ENCODE data around the gene ARV1.
"Not testable (repeated sequence)": the region's sequence is repeated elsewhere in the genome, so short reads cannot be mapped to it uniquely, and the experiment has no call there.

ARV1 gene

DNA sequence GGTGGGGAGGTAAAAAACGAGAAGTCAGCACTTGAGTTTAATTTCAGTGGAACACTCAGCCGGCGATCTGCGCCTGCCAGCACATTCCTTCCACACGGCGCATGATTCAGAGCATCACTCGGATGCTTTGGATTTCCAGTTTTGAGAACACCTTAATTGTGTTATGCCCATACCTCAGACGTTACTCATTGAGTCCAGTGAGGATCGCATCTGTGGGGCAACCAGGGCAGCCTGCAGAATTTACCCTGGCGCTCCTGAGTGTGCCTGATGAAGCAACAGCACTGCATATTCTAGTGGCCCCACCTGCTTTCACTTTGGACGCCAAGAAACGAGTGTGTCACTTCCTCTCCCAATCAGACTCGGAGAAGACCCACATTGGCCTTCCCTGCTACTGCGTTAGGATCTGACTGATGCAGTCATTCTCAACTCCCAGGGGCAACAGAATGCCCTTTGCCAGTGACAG, 41.3 kb downstream of the ARV1 start:
- no peak for DNase-seq

DNA sequence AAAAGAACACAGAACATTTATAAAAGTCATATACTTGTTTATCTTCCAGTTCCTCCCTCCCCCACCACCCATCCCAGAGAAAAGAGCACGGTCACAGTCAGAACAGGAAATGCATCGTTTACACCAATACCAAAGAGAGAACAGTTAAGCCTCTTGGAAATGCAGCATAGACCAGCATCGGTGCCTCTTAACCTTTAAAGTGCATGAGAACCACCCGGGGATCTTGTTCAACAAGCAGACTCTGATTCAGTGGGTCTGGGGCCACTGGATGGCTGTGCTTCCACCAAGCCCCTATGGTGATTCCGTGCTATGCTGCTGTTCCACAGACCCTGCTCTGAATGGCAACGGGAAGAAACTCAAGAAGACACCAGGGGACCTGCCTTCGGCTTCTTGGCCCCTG, 41.9 kb downstream of the ARV1 start:
- DNase-seq: no peak

DNA sequence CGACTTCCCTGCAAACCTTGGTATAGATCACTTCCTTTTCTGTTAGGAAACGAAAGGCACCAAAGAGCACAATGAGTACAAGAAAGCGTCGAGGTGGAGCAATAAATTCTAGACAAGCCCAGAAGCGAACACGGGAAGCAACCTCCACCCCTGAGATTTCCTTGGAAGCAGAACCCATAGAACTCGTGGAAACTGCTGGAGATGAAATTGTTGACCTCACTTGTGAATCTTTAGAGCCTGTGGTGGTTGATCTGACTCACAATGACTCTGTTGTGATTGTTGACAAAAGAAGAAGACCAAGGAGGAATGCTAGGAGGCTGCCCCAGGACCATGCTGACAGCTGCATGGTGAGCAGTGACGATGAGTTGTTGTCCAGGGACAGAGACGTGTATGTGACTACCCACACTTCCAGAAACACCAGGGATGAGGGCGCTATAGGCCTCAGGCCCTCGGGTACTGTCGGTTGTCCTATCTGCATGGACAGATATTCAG, 42.7 kb downstream of the ARV1 start:
- no peak for DNase-seq

GRCh38 chr1:231022543-231022942, 43.6 kb downstream of the ARV1 start:
- not testable (repeated sequence) for DNase-seq

GRCh38 chr1:231023150-231023549, 44.3 kb downstream of the ARV1 start:
- DNase-seq: no peak

DNA sequence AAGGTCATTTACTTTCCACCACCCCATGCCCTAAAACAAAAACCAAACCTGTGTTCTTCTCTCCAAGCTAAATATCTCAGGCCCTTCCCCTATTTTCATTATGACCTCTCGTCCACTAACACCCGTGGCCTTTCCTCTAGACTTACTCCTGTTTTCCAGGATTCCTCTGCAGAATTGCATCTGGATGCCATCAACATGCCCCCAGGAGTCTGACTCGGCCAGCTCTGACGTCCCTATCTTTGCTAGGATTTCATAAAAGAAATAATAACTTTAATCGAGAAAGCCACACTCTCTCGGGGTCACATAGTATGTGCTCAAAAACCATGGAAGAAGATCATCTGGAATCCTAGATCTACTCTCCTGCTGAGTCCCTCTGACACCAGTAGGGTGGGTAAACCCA, 47.7 kb downstream of the ARV1 start:
- DNase-seq: no peak

DNA sequence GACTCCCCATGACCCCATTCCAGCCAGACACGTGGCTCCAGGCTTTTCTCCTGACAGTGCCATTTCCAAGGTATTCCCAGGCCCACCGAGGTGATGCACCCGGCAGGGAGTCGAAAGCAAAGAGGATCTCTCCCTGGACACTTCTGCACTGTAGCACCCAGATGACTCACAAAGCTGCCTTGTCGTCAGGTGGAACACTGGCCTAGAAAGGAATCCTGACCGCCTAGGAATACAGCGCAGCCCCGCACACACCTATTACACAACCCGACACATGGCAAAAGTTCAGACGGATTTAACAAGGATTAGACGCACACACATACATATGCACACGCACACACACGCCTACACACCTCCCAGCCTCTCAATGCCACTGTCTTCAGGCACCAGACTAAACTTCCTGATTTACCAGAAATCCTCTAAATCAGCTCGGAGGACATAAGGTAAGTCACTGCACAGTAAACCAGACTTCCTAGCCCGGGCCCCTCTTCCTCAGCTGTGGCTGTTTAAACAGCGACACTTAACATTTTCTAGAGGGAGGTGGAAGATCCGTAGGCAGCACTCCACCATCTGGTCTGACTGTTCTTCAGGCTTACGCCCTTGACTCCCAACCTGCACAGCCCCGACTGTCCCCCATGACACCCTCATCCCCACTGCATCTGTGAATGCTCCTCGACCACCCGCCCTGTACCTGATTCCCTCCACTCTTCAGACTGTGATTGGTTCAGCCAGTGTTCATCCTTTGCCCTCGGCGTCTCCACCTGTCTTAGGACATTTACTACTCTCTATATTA, 48.4 kb downstream of the ARV1 start:
- no peak for DNase-seq

DNA sequence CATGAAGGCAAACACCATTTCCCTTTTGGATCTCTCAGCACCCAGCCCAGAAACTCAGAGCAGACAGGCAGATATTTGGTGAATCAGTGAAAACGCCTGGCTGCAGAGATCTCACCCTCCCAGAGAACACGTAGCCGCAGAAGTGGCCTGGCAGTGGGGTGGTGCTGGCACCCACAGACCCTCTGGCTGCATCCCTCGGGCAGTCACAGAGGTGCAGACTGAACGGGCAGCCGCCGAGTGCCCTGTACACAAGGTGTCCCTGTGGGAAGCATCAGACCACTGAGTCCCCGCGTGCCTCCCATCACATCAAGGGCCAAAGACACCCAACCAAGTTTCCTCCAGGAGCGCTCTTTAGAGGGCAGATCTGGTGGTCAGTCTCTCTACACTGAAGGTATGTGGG, 49.1 kb downstream of the ARV1 start:
- no peak for DNase-seq

- no peak for DNase-seq
Observed at GRCh38 chr1:231028682-231029081, 49.8 kb downstream of the ARV1 start.

GRCh38 chr1:231029247-231029646, 50.4 kb downstream of the ARV1 start:
- not testable (repeated sequence) for DNase-seq

GRCh38 chr1:231029841-231030240, 50.9 kb downstream of the ARV1 start:
- no peak for DNase-seq

- DNase-seq: no peak
Observed at GRCh38 chr1:231032963-231033362, 54.1 kb downstream of the ARV1 start.

DNA sequence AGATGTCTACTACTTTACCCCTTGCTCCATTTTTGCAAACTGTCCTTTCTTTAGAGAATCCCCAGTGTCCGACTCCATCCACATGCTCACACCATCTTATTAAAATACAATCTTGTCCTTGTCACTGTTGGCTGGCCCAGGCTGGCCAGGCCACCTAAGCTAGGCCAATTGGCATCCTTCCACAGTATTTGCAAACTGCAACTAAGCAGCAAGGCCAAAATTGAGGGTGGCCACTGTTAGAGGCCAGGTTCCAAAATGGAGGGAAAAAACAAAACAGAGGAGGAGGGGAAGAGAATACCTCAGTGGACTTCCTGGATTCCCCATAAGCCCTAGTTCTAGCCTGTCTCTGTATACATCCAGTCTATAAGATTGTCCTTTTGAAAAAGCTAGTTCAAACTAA, 56.9 kb downstream of the ARV1 start:
- DNase-seq: no peak

DNA sequence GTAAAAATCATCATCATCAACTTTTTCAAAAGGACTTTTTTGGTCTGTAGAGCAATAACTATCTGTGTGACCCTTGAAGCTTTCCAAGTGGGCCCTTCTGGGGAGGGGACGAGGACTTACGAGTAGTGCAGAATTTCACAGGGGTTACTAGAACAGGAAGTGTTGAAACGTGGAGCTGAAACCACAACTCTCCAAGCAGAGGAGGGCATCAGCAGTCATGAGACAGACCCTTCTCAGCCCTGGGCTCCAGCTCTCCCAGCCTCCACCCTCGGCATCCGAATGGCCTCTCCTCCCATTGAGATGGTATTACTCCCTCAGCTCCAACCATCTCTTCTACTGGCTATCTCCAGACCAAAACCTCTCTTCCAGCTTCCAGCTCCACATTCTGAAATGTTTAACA, 57.5 kb downstream of the ARV1 start:
- no peak for DNase-seq

- DNase-seq: no peak
Observed at GRCh38 chr1:231037585-231038517, 59.0 kb downstream of the ARV1 start.

- peak; percentile 75 for DNase-seq
Observed at GRCh38 chr1:231039161-231040018, 60.5 kb downstream of the ARV1 start.

DNA sequence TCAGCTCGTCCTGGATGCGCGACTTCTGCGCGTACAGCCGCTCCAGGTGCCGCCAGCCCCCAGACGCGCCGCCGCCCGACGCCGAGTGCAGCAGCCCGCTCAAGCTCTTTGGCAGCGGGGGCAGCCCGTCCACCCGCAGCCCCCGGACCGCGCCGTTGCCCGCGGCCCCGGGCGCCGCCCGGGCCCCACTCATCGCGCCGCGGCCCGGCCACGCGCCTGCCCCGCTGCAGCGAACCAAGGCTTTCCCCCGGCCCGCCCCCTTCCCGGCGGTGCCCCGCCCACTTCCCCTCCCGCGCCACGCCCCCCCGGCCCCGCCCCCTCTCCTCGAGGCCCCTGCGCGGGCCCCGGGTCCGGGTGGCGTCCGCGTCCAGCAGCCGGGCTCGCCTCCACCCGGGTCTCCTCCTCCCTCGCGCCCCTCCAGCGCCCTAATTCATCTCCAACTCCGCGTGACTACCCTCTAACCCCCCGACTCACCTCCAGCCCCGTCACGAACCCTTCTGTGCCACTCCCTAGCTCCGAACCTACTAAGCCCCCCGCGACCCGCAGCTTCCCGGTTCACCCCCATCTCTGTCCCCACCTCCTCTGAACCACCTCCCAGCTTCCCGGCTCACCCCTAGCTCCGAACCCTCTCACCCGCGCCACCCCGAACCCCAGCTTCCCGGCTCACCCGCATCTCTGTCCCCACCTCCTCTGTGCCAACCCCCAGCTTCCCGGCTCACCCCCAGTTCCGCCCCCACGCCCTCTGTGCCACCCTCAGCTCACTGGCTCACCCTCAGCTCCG, 61.3 kb downstream of the ARV1 start, which contains the start of gene FAM89A:
FAM89A (minus strand) TSS at position 236 of the 781 bp plus-strand sequence; CDS start at position 193, 43 bp downstream.
- peak; percentile 86 for DNase-seq

GRCh38 chr1:231040800-231041718, 62.2 kb downstream of the ARV1 start:
- DNase-seq: peak; percentile 55

DNA sequence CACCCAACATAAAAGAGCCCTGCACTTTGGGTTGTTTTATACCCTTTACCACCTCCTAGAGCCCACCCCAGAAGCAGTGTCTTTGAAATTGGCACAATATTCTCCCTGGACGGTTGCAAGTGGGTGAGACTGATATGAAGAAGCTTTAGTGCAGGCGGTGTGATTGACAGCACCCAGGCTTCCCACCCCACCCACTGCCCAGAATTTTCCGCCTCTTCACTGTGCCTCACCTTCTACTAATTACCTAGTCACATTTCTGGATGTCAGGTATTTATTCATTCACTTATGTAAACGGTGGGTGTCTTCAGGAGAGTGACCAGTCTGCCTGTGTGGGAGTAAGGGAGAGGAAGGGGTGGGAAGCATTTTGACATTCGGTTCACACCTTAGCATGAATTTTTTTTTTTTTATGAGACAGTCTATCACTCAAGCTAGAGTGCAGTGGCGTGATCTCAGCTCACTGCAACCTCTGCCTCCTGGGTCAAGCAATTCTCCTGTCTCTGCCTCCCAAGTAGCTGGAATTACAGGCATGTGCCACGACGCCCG, 62.9 kb downstream of the ARV1 start:
- no peak for DNase-seq

GRCh38 chr1:231044588-231044987, 65.7 kb downstream of the ARV1 start:
- DNase-seq: no peak
